ENCODE data around the gene HMCES.

Gene HMCES

DNA sequence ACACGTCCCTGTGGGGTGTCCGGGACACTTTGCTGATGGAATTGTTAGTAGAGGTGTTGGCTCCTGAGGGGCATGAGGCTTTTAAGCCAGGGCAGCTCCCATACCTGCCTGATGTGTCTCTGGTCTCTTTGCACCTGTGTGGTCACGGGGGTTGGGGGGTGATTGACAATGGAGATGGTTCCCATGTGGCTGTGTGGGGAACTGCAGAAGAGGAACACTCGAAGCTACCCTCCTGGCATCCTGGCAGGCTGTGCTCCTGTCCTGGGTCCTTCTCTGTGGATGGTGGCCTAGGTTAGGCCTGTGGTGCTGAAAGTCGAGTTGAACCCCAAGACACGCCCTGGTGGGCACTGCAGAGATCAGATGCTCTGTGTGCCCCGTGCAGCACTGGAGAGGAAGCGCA, 73.4 kb downstream of the HMCES start:
- H3K27me3 Mint-ChIP-seq: no peaks in the 10 kb centered on the region
- no peak for DNase-seq
- H3K27ac Mint-ChIP-seq: no peak overlapping the region
- no peak for ATAC-seq
- no peaks in the 10 kb centered on the region for H3K9me3 Mint-ChIP-seq
- H3K4me3 Mint-ChIP-seq: no peak overlapping the region
- no peaks in the 10 kb centered on the region for H3K36me3 Mint-ChIP-seq (ENCODE audit: low read depth)
- H3K4me1 Mint-ChIP-seq: peaks cover under 1% of the 10 kb centered on the region

DNA sequence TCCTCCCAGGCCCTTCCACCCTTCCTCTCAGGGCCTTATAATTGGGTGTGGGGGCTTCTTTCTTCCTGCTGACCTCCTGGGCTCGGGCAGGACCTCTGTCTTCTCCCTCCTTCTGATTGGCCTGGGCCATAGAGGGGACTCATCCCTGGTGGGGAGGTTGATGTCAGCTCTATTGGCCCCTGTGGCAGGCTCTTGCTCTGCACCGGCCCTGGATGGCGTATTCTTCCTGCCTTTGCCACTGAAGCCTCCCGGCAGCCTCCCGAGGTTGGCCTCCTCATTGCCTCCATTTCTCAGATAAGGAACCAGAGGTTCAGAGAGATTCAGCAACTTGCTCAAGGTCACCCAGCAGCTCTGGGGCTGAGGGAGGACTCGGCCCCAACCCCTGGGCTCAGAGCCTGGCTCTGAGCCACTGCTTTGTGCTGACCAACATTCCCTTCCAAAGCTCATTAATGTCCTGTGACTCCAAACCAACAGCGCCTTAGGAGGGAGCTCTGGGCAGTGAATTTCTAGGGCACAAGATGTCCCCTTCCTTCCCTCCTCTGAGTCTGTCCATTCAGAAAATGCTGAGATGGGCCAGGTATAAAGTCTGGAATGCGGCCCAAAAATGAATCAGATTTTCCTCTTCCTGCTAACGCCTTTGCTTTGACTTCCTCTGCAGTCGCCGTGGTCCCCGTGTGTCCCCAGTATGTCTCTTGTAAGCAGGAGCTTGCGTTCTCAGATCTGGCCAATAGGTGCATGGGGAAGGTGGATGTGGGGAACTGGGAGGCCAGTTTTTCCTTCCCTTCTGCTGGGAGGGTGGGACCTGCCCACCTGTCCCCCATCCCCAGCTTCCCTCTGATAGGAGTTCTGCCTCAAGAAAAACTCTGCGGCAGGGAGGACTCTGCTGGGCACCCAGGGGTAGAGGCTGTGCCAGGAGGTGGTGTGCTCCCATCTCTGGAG, 74.2 kb downstream of the HMCES start:
- Mint-ChIP-seq H3K36me3 (ENCODE audit: low read depth) (no peaks in the 10 kb centered on the region), H3K27ac (no peak overlapping the region), H3K4me1 (no peaks in the 10 kb centered on the region), H3K9me3 (no peaks in the 10 kb centered on the region), H3K27me3 (no peaks in the 10 kb centered on the region), H3K4me3 (no peak overlapping the region)
- no peak for DNase-seq
- no peak for ATAC-seq

DNA sequence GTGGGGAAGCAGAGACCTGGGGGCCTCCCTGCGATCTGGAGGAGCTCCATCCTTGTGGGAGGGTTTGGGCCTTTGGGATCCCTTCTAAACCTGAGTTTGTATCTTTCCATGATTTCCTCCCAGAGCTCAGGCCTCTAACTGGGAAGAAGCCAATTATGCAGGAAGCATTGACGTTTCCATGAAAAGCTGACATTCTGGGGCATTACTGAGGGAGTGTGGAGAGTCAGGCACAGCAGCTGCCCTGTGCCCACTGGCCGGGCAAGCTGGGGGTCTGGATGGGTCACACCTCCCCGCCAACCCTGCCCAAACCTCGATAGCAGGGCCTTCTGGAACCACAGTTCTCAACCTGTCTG, 74.9 kb downstream of the HMCES start:
- DNase-seq: no peak
- H3K4me3 Mint-ChIP-seq: no peak overlapping the region
- ATAC-seq: no peak
- H3K4me1 Mint-ChIP-seq: no peaks in the 10 kb centered on the region
- H3K9me3 Mint-ChIP-seq: no peaks in the 10 kb centered on the region
- H3K27me3 Mint-ChIP-seq: no peaks in the 10 kb centered on the region
- H3K27ac Mint-ChIP-seq: no peak overlapping the region
- no peaks in the 10 kb centered on the region for H3K36me3 Mint-ChIP-seq (ENCODE audit: low read depth)

Measured in activated naive CD8-positive, alpha-beta T cell treated with anti-CD3 and anti-CD28 coated beads, Interleukin-2, amount 50 U/mL, for 24 hours (primary cell).